AG04449 (cell line): ENCODE measurements around the gene GPR156.
"Not testable (repeated sequence)": the region's sequence is repeated elsewhere in the genome, so short reads cannot be mapped to it uniquely, and the experiment has no call there.

Source experiments
- CTCF ChIA-PET: fragments of 350-600 bp; formaldehyde crosslinking; extraction: SDS; loops from one replicate; lab custom pipeline; 2021; ENCODE audit warnings: antibody characterized with exemption; lab: Yijun Ruan, JAX
- POLR2A ChIA-PET: fragments of 400-600, 350-600 bp; formaldehyde crosslinking; extraction: SDS; loops from one replicate; lab custom pipeline; 2020; ENCODE audit warnings: antibody characterized with exemption, inconsistent platforms; lab: Yijun Ruan, JAX
- DNase-seq: peaks from one replicate; pipeline ENCODE4 v3.0.0-alpha.2; 2010; ENCODE audit warnings: low read depth, low spot score
- H3K4me3 ChIP-seq: 2 replicates; pipeline ENCODE4 v1.5.1; 2011; ENCODE audit warnings: low read depth, mild to moderate bottlenecking, control low read depth, low read length
- TF ChIP-seq, protein P1 (sequence below): IDR thresholded peaks from one replicate; pipeline ENCODE4 v1.5.1; 2011; ENCODE audit warnings: mild to moderate bottlenecking, moderate library complexity, low read length, control low read depth, inconsistent platforms; ENCODE audit not compliant: insufficient read depth; ENCODE audit errors: missing control alignments

GPR156 gene

DNA sequence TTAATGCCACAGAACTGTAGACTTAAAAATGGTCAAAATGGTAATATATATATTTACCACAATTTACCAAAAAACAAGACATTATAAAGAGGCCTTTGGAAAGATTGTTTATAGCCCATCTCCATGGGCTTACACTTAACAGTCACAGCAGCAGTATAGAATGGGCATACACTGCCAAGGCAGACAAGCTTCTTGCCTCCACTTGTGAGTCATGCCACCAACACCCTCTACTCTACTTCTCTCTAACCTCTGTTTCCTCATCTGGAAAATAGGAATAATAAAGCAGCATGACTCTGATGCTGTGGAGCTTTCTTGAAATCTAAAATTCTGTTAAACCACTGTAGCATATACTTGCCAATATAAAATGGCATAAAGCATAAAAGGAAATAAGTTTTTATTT, 14.4 kb upstream of the GPR156 start:
- POLR2A ChIA-PET: no interaction called here
- TF ChIP-seq, protein P1, sequence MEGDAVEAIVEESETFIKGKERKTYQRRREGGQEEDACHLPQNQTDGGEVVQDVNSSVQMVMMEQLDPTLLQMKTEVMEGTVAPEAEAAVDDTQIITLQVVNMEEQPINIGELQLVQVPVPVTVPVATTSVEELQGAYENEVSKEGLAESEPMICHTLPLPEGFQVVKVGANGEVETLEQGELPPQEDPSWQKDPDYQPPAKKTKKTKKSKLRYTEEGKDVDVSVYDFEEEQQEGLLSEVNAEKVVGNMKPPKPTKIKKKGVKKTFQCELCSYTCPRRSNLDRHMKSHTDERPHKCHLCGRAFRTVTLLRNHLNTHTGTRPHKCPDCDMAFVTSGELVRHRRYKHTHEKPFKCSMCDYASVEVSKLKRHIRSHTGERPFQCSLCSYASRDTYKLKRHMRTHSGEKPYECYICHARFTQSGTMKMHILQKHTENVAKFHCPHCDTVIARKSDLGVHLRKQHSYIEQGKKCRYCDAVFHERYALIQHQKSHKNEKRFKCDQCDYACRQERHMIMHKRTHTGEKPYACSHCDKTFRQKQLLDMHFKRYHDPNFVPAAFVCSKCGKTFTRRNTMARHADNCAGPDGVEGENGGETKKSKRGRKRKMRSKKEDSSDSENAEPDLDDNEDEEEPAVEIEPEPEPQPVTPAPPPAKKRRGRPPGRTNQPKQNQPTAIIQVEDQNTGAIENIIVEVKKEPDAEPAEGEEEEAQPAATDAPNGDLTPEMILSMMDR: no peak

DNA sequence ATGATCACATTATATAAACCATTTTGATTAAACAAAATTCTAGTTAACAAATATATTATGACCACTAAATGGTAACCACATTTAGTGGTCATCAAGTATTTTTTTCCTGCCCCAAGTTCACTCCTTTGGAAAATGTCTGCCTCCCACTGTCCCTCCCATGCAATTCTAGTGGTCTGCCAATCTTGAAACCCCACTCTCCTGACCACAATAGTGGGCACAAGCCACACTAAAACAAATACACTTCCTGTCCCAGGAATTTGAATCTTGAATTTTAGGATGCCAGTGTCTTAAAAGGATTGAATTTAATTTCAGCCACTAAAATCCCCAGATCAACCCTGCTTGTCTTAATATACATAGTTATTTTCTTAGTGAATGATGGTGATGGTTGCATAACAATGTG, 14.0 kb upstream of the GPR156 start:
- ChIA-PET POLR2A (no interaction called here), CTCF (interaction anchor here (1.0 to 2.7 kb wide), 2 partner anchors 11 to 55 kb away, joined by 3 to 10 read pairs; no protein-coding TSS in a partner anchor)
- no peak for DNase-seq
- no peak overlapping the region for H3K4me3 ChIP-seq
- TF ChIP-seq, protein P1: no peak

More for the DNA sequence above, 14.4 kb upstream of the GPR156 start:
- no peak for DNase-seq
- H3K4me3 ChIP-seq: no peak overlapping the region
- CTCF ChIA-PET: interaction anchor here (2.7 kb wide), 1 partner anchor 55 kb away, joined by 10 read pairs; no protein-coding TSS in a partner anchor

DNA sequence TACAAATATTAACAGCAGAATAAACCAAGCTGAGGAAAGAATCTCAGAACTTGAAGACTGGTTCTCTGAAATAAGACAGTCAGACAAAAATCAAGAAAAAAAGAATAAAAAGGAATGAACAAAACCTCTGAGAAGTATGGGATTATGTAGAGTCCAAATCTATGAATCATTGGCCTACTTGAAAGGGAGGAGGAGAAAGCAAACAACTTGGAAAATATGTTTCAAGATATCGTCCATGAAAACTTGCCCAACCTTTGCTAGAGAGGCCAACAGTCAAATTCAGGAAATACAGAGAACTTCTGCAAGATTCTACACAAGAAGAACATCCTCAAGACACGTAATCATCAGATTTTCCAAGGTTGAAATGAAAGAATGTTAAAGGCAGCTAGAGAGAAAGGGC, 6.5 kb upstream of the GPR156 start:
- H3K4me3 ChIP-seq, POLR2A ChIA-PET, CTCF ChIA-PET, DNase-seq: not testable (repeated sequence)

DNA sequence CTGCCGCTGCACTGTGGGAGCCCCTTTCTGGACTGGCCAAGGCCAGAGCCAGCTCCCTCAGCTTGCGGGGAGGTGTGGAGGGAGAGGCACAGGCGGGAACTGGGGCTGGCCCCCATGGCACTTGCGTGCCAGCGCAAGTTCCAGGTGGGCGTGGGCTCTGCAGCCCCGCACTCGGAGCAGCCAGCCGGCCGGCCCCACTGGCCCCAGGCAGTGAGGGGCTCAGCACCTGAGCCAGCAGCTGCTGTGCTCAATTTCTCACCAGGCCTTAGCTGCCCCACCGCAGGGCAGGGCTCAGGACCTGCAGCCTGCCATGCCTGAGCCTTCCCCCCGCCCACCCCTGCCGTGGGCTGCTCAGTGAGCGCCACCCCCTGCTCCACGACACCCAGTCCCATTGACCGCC, 4.6 kb upstream of the GPR156 start:
- POLR2A ChIA-PET: no interaction called here
- no peak overlapping the region for H3K4me3 ChIP-seq
- TF ChIP-seq, protein P1: no peak
- no peak for DNase-seq
- CTCF ChIA-PET: no interaction called here

DNA sequence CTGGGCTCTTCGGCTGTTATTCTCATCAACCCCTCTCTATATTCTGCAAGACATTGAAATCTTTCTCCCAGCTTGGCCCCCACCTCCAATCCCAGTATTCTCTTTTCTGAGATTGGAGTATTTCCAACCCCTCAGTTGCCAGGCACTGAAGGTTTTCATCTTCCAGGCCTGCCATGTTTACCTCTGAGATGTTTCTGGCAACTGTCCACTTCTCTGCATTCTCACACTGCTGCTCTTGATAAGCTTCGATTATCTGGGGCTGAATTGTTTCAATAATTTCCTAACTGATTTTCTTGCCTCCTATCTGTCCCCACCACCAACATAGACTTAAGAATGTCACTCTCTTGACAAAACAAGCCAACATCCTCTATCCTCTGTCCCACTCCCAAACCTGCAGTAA, 1.4 kb upstream of the GPR156 start:
- DNase-seq: no peak
- H3K4me3 ChIP-seq: no peak overlapping the region
- TF ChIP-seq, protein P1: no peak
- ChIA-PET CTCF (interaction anchor here (1.4 to 2.3 kb wide), 2 partner anchors 272 to 275 kb away, joined by 3 to 6 read pairs; no protein-coding TSS in a partner anchor), POLR2A (no interaction called here)

DNA sequence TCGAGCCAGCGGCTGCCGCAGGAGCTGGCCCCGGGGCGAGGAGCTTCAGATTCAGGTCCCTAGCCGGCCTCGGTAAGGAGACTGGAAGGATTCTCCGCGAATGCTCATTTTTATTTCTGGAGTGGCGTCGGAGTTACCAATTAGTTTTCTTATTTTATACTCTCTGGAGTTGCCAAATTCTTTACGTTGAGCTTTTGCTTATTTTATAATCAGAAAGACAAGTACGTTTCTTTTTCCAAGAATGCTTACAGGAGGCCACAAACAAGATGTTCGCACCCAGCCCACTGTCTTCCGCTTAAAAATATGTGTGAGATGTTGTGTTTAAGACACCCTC, 453 bp upstream of the GPR156 start:
- TF ChIP-seq, protein P1: no peak
- CTCF ChIA-PET: interaction anchor here (1.4 to 2.3 kb wide), 2 partner anchors 273 to 276 kb away, joined by 3 to 6 read pairs; no protein-coding TSS in a partner anchor
- peak overlapping the region; percentile 62 for H3K4me3 ChIP-seq
- POLR2A ChIA-PET: no interaction called here
- DNase-seq: no peak

DNA sequence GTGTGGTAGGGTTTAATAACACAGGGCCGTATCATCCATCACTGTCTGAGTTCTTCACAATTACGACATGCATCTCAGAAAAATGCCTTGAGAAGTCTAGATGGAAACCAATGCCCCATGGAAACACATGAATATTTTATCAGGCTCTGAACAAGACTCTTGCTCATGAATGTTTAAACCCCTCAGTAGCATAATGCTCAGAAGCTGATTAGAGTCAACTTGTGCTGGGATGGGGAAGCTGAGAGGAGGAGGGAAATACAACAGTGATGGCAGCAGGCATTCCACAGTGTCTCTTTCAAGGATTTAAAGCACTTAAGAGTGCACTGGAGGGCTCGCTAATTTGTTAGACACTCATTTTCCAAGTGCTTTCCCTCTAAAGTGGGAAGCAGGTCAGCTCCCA, 3.8 kb downstream of the GPR156 start:
- no peak overlapping the region for H3K4me3 ChIP-seq
- TF ChIP-seq, protein P1: no peak
- DNase-seq: no peak
- ChIA-PET CTCF (no interaction called here), POLR2A (no interaction called here)
